Thyroid gland (tissue), 4 donors: ENCODE results near the gene ULK4. TPM values are rescaled to one million over a fixed set of nuclear protein-coding genes. Genes with fewer than 3 reads are reported as not detected.
"Not testable (repeated sequence)": the region's sequence is repeated elsewhere in the genome, so short reads cannot be mapped to it uniquely, and the experiment has no call there.

ENCODE experiments used
- DNase-seq, 2 donors: peaks; one replicate each; pipeline ENCODE4 v3.0.0-alpha.2; 2019
- H3K27ac ChIP-seq, 3 donors: fragments of 200-600 bp; sonication (generic); 1 replicate in 2 of 3; 2 replicates in 1 of 3; pipeline ENCODE4 v1.5.1; 2016 to 2019; ENCODE audit warnings: mild to moderate bottlenecking in 1 of 3, moderate library complexity in 1 of 3
- H3K27me3 ChIP-seq: fragments of 200-600 bp; sonication (generic); one replicate; pipeline ENCODE4 v1.5.1; 2019
- H3K36me3 ChIP-seq, 2 donors: fragments of 200-600 bp; sonication (generic); one replicate each; pipeline ENCODE4 v1.5.1; 2016 to 2019
- H3K4me1 ChIP-seq, 2 donors: fragments of 200-600 bp; sonication (generic); one replicate each; pipeline ENCODE4 v1.5.1; 2017 to 2019
- H3K4me3 ChIP-seq, 3 donors: fragments of 200-600 bp; sonication (generic); replicated peaks in 1 of 3; 1 replicate in 2 of 3; 2 replicates in 1 of 3; pipeline ENCODE4 v1.5.1; 2016; ENCODE audit warnings: mild to moderate bottlenecking in 1 of 3
- H3K9me3 ChIP-seq: fragments of 200-600 bp; sonication (generic); one replicate; pipeline ENCODE4 v1.5.1; 2017
- POLR2A ChIP-seq, 2 donors: fragments of 450-650 bp; IDR thresholded peaks; one replicate each; pipeline ENCODE4 v1.6.1; 2017; ENCODE audit warnings: antibody characterized with exemption in 2 of 2, mild to moderate bottlenecking in 2 of 2, moderate library complexity in 1 of 2
- WGBS, 2 donors: methylation state at CpG; one replicate each; pipeline ENCODE4 v1.1.5; 2017; 5-methylcytosine and 5-hydroxymethylcytosine counted together
- intact Hi-C: fragments of 100-400 bp; cut with DNase I; formaldehyde crosslinking; loops from one replicate; pipeline ENCODE4 v1.15.1; 2023
- total RNA-seq, 4 donors: library from RNA; depleted of rRNA; stranded (reverse); fragments of >200 nt; gene quantifications; one replicate each; pipeline ENCODE4 v1.2.3, GENCODE V29; 2016
- TF ChIP-seq, protein P1 (sequence below), 6 experiments: fragments of 200-600 bp in 3 of 6; fragments of 450-650 bp in 3 of 6; sonication (generic) in 3 of 6; IDR thresholded peaks; one replicate each; pipeline ENCODE4 v1.5.1; 2016 to 2019; ENCODE audit warnings: antibody characterized with exemption in 6 of 6, mild to moderate bottlenecking in 2 of 6, inconsistent platforms in 1 of 6, moderate library complexity in 1 of 6

ULK4 gene
- total RNA-seq, 4 donors from 2014 or later: 18.7 to 58.2 (median 43.3) TPM

DNA sequence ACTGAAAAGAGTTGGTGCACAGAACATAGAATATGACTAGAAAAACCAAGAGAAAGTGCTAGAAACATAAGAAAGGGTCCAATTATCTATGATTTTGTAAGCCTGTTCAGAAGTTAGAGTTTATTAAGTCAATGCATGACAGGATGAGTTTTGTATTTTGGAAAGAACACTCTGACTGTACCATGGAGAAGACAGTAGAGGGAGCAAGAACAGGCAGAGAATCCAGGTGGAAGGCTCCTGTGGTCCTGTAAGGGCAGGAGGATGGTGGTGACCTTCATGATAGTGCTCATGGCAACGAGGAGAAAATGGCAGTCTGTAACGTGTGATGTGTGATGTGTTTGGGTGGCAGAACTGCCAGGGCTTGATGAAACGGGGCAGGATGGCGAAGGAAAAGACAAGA is 513.5 kb downstream of the ULK4 start:
- Histone ChIP-seq H3K4me3 (no peak overlapping the region), H3K27ac (no peak overlapping the region), H3K9me3 (no peaks in the 10 kb centered on the region), H3K27me3 (no peaks in the 10 kb centered on the region), H3K36me3 (no peaks in the 10 kb centered on the region), H3K4me1 (no peaks in the 10 kb centered on the region)
- intact Hi-C loops: no loop called here
- WGBS, 2 donors: 92 to 96% methylated on average over 4 of the region's 4 CpGs
- no peak for TF ChIP-seq POLR2A (IDR thresholded peaks at IDR 0.05)
- TF ChIP-seq, protein P1, sequence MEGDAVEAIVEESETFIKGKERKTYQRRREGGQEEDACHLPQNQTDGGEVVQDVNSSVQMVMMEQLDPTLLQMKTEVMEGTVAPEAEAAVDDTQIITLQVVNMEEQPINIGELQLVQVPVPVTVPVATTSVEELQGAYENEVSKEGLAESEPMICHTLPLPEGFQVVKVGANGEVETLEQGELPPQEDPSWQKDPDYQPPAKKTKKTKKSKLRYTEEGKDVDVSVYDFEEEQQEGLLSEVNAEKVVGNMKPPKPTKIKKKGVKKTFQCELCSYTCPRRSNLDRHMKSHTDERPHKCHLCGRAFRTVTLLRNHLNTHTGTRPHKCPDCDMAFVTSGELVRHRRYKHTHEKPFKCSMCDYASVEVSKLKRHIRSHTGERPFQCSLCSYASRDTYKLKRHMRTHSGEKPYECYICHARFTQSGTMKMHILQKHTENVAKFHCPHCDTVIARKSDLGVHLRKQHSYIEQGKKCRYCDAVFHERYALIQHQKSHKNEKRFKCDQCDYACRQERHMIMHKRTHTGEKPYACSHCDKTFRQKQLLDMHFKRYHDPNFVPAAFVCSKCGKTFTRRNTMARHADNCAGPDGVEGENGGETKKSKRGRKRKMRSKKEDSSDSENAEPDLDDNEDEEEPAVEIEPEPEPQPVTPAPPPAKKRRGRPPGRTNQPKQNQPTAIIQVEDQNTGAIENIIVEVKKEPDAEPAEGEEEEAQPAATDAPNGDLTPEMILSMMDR (IDR thresholded peaks at IDR 0.05): no peak
- no peak for DNase-seq

DNA sequence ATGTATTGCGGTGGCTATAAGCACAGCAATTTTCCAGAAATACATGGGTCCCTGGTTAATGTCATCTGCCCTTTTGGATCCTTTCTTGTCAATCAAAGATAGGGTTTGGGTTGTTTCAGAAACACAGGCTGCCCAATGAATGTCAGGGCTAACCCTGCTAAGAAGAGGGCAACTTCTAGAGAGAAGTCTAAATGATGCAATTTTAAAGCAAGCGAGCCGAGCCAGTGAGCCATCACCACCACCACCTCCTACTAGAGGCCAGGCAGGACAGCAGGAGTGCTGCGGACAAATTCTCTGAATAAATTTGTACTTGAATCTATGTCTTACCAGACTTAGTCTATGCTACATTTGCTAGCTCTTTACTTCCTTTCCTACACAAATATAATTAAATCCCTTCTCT is 514.2 kb downstream of the ULK4 start:
- no peak overlapping the region for H3K27ac ChIP-seq
- DNase-seq: no peak
- no peaks in the 10 kb centered on the region for H3K36me3 ChIP-seq
- TF ChIP-seq, protein P1 (IDR thresholded peaks at IDR 0.05): no peak
- no peak for TF ChIP-seq POLR2A (IDR thresholded peaks at IDR 0.05)
- H3K27me3 ChIP-seq: no peaks in the 10 kb centered on the region
- no peaks in the 10 kb centered on the region for H3K4me1 ChIP-seq
- intact Hi-C loops: no loop called here
- H3K9me3 ChIP-seq: no peaks in the 10 kb centered on the region
- H3K4me3 ChIP-seq: no peak overlapping the region
- WGBS, 2 donors: 96 to 97% methylated on average over 4 of the region's 4 CpGs

DNA sequence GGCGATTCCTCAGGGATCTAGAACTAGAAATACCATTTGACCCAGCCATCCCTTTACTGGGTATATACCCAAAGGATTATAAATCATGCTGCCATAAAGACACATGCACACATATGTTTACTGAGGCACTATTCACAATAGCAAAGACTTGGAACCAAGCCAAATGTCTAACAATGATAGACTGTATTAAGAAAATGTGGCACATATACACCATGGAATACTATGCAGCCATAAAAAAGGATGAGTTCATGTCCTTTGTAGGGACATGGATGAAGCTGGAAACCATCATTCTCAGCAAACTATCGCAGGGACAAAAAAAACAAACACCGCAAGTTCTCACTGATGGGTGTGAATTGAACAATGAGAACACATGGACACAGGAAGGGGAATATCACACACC is 515.6 kb downstream of the ULK4 start:
- H3K27me3 ChIP-seq, H3K4me3 ChIP-seq, H3K4me1 ChIP-seq, H3K9me3 ChIP-seq, H3K27ac ChIP-seq, intact Hi-C loops, H3K36me3 ChIP-seq, DNase-seq: not testable (repeated sequence)
- WGBS, 2 donors: 98% methylated on average over 3 of the region's 3 CpGs

DNA sequence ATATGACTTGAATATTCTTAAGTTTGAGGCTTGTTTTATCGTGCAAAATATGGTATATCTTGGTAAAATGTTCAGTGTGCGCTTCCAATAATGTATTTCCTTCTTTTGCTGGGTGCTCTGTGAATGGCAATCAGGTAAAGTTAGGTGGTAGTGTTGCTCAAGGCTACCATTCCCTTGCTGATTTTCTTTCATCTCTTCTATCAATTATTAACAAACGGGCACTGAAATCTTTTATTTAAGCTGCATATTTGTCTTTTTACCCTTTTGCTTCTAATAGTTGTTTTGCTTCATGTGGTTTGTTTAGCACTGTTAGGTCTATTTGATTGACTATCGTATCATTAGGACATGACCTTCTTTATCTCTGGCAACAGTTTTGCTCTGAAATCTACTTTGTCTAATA is 520.3 kb downstream of the ULK4 start:
- intact Hi-C loops: no loop called here
- Histone ChIP-seq H3K27me3 (no peaks in the 10 kb centered on the region), H3K4me1 (no peaks in the 10 kb centered on the region), H3K4me3 (no peak overlapping the region), H3K9me3 (no peaks in the 10 kb centered on the region), H3K36me3 (no peaks in the 10 kb centered on the region), H3K27ac (no peak overlapping the region)
- WGBS, 2 donors: 95 to 98% methylated on average over 4 of the region's 4 CpGs
- no peak for DNase-seq
- no peak for TF ChIP-seq POLR2A (IDR thresholded peaks at IDR 0.05)
- TF ChIP-seq, protein P1 (IDR thresholded peaks at IDR 0.05): no peak

DNA sequence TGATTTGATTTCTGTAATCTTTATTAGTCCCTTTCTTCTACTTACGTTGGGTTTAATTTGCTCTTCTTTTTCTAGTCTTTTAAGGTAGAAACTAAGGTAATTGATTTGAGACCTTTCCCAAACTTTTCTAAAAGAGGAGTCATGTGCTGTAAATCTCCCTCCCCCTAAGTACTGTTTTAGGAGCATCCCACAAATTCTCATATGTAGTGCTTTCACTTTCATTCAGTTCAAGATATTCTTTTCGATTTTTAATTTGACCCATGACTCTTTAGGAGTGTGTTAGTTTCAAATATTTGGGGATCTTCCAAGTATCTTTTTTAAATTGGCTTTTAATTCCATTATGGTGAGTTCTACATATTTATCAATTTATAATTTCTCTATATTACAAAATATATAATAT is 520.8 kb downstream of the ULK4 start:
- intact Hi-C loops: no loop called here
- no peaks in the 10 kb centered on the region for H3K4me1 ChIP-seq
- no peak for DNase-seq
- no peaks in the 10 kb centered on the region for H3K27me3 ChIP-seq
- TF ChIP-seq, protein P1 (IDR thresholded peaks at IDR 0.05): no peak
- TF ChIP-seq POLR2A (IDR thresholded peaks at IDR 0.05): no peak
- no peak overlapping the region for H3K27ac ChIP-seq
- H3K9me3 ChIP-seq: no peaks in the 10 kb centered on the region
- H3K4me3 ChIP-seq: no peak overlapping the region
- 93 to 94% methylated on average over 2 of the region's 2 CpGs for WGBS, 2 donors
- no peaks in the 10 kb centered on the region for H3K36me3 ChIP-seq

DNA sequence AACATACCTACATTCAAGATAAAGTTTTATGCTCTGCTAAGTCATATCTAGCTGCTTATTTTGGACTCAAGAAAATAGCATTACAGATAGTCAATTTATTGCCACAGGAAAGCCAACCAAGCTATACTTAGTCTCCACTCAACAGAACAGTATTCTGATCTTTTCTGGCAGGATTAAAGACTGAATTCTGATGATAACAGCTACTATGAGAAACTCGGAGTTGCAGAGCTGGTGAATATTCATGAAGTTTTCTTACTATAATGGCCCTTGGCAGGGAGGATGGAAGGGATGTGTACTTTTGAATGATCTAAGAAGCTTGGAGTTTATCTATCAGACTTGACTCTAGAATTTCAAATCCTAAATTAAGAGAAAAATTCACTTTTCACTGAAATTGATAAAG is 524.9 kb downstream of the ULK4 start:
- H3K36me3 ChIP-seq: no peaks in the 10 kb centered on the region
- TF ChIP-seq, protein P1 (IDR thresholded peaks at IDR 0.05): no peak
- no peak for TF ChIP-seq POLR2A (IDR thresholded peaks at IDR 0.05)
- no peak overlapping the region for H3K27ac ChIP-seq
- no peaks in the 10 kb centered on the region for H3K9me3 ChIP-seq
- H3K4me1 ChIP-seq: no peaks in the 10 kb centered on the region
- intact Hi-C loops: no loop called here
- H3K4me3 ChIP-seq: no peak overlapping the region
- DNase-seq: no peak
- no peaks in the 10 kb centered on the region for H3K27me3 ChIP-seq
- 76 to 83% methylated on average over 1 of the region's 1 CpG for WGBS, 2 donors
